PFSK-1 (cell line): Measurements from ENCODE around the gene SLC24A3.

ENCODE experiments used
- POLR2AphosphoS5 ChIP-seq: IDR thresholded peaks from 2 replicates; pipeline ENCODE4 v1.6.1; 2012; ENCODE audit warnings: low read depth, mild to moderate bottlenecking, control low read depth, low read length, moderate library complexity
- TF ChIP-seq, protein P1 (sequence below), 2 experiments: IDR thresholded peaks; 2 replicates each; pipeline versions ENCODE4 v1.6.1 to v1.8.0; 2011 to 2012; ENCODE audit warnings: low read depth in 2 of 2, low read length in 2 of 2, control low read depth in 1 of 2, inconsistent platforms in 1 of 2, mild to moderate bottlenecking in 1 of 2, moderate library complexity in 1 of 2; ENCODE audit not compliant: insufficient read depth in 1 of 2

DNA sequence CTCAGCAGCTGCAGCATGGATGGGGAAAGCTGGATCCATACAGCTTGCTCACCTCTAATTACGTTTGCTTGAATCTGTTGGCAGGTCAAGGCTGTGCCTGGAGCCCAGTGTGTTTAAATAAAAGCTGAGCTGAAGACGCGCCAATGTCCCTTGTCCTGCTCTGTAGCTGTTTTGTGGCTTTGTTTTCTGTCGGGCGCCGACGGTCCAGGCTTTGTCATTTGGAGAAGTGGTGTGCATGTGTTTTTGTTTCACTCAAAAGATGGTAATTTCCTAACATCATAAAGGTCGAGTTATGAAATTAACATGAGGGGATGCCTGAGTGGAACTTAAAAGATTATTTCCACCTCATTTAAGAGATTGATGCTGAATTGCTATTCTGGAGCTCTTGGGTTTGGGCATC lies 107.6 kb downstream of the SLC24A3 start:
- TF ChIP-seq POLR2AphosphoS5, result no peak
- TF ChIP-seq, protein P1, sequence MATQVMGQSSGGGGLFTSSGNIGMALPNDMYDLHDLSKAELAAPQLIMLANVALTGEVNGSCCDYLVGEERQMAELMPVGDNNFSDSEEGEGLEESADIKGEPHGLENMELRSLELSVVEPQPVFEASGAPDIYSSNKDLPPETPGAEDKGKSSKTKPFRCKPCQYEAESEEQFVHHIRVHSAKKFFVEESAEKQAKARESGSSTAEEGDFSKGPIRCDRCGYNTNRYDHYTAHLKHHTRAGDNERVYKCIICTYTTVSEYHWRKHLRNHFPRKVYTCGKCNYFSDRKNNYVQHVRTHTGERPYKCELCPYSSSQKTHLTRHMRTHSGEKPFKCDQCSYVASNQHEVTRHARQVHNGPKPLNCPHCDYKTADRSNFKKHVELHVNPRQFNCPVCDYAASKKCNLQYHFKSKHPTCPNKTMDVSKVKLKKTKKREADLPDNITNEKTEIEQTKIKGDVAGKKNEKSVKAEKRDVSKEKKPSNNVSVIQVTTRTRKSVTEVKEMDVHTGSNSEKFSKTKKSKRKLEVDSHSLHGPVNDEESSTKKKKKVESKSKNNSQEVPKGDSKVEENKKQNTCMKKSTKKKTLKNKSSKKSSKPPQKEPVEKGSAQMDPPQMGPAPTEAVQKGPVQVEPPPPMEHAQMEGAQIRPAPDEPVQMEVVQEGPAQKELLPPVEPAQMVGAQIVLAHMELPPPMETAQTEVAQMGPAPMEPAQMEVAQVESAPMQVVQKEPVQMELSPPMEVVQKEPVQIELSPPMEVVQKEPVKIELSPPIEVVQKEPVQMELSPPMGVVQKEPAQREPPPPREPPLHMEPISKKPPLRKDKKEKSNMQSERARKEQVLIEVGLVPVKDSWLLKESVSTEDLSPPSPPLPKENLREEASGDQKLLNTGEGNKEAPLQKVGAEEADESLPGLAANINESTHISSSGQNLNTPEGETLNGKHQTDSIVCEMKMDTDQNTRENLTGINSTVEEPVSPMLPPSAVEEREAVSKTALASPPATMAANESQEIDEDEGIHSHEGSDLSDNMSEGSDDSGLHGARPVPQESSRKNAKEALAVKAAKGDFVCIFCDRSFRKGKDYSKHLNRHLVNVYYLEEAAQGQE (IDR thresholded peaks at IDR 0.05; ENCODE audit: insufficient read depth in 1 of 2, low read depth in 2 of 2, low read length in 2 of 2), result no peak
